GM10266 (cell line): ENCODE results near the gene PLPPR3.
"Not testable (repeated sequence)": the region's sequence is repeated elsewhere in the genome, so short reads cannot be mapped to it uniquely, and the experiment has no call there.

Experiments
- DNase-seq: peaks from one replicate; pipeline ENCODE4 v3.0.0; 2012; ENCODE audit errors: extremely low spot score
- CTCF ChIP-seq: IDR thresholded peaks from 2 replicates; pipeline ENCODE4 v1.5.1; 2012; ENCODE audit warnings: mild to moderate bottlenecking, low read depth; ENCODE audit not compliant: control insufficient read depth, insufficient read depth; ENCODE audit errors: missing control alignments

PLPPR3 gene

GRCh38 chr19:829129-829758, 7.5 kb upstream of the PLPPR3 start:
- DNase-seq = no peak
- TF ChIP-seq CTCF = no peak

- TF ChIP-seq CTCF = no peak
These were observed 6.1 kb upstream of the PLPPR3 start, which contains the start of gene AZU1 for GRCh38 chr19:827710-828321. TSS of gene AZU1 (plus strand) at chr19:827837. CDS start at chr19:827847, 10 bp downstream.

GRCh38 chr19:827314-827709, 5.6 kb upstream of the PLPPR3 start:
- TF ChIP-seq CTCF = no peak
- DNase-seq = no peak

More at GRCh38 chr19:827710-828321, 6.1 kb upstream of the PLPPR3 start, which contains the start of gene AZU1:
- DNase-seq = no peak

- no peak for DNase-seq
- TF ChIP-seq CTCF = no peak
These were observed 4.3 kb upstream of the PLPPR3 start for GRCh38 chr19:825897-826644.

- TF ChIP-seq CTCF = no peak
- DNase-seq = no peak
These were observed 3.1 kb upstream of the PLPPR3 start for GRCh38 chr19:824885-825284.

GRCh38 chr19:823565-824121, 1.9 kb upstream of the PLPPR3 start:
- no peak for TF ChIP-seq CTCF
- no peak for DNase-seq

- no peak for TF ChIP-seq CTCF
- DNase-seq = no peak
These were observed 427 bp downstream of the PLPPR3 start for GRCh38 chr19:821231-821824.

DNA sequence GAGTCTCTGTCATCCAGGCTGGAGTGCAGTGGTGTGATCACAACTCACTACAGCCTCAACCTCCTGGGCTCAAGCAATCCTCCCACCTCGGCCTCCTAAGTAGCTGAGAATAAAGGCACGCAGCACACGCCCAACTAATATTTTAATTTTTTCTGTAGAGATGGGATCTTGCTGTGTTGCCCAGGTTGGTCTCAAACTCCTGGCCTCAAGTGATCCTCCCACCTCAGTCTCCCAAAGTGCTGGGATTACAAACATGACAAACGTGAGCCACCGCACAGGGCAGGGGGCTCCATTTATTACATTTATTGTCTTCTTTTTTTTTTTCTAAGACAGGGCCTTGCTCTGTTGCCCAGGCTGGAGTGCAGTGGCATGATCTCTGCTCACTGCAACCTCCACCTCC, 1.5 kb downstream of the PLPPR3 start:
- DNase-seq = not testable (repeated sequence)
